Transverse colon (tissue), 4 donors: ENCODE measurements around the gene C9orf78.

ENCODE experiments used
- POLR2AphosphoS5 ChIP-seq, 3 donors: sonication (generic); formaldehyde crosslinking; IDR thresholded peaks; one replicate each; pipeline ENCODE4 v1.6.1; 2016; ENCODE audit warnings: antibody characterized with exemption in 3 of 3
- TF ChIP-seq, protein P1 (sequence below), 5 experiments: fragments of 200-600 bp in 3 of 5; fragments of 450-650 bp in 2 of 5; sonication (generic) in 3 of 5; IDR thresholded peaks; 1 replicate in 2 of 5; 2 replicates in 3 of 5; pipeline ENCODE4 v1.5.1; 2016 to 2017; ENCODE audit warnings: antibody characterized with exemption in 5 of 5, inconsistent platforms in 3 of 5, mild to moderate bottlenecking in 2 of 5, moderate library complexity in 1 of 5

DNA sequence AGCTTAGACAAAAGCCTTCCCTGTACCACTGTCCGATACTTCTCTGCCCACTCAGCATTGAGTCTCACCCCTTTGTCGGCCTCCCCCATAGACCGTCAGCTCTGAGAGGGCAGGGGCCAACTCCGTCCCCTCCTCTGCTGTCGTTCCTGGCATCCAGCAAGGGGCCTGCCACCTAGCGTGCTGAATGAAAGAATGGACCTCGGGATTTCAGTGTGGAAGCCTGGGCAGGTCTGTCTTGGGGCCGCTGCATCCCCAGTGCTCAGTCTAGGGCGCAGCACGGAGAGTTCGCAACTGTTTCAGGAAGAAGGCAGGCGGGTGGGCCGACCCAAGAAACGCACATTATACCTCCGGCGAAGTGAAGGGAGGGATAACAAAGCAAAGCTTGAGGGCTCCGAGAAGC lies 33.6 kb downstream of the C9orf78 start:
- TF ChIP-seq POLR2AphosphoS5 (IDR thresholded peaks at IDR 0.05): no peak
- TF ChIP-seq, protein P1, sequence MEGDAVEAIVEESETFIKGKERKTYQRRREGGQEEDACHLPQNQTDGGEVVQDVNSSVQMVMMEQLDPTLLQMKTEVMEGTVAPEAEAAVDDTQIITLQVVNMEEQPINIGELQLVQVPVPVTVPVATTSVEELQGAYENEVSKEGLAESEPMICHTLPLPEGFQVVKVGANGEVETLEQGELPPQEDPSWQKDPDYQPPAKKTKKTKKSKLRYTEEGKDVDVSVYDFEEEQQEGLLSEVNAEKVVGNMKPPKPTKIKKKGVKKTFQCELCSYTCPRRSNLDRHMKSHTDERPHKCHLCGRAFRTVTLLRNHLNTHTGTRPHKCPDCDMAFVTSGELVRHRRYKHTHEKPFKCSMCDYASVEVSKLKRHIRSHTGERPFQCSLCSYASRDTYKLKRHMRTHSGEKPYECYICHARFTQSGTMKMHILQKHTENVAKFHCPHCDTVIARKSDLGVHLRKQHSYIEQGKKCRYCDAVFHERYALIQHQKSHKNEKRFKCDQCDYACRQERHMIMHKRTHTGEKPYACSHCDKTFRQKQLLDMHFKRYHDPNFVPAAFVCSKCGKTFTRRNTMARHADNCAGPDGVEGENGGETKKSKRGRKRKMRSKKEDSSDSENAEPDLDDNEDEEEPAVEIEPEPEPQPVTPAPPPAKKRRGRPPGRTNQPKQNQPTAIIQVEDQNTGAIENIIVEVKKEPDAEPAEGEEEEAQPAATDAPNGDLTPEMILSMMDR (IDR thresholded peaks at IDR 0.05): no peak
